Lower leg skin (tissue), 3 donors: ENCODE data around the gene CELF2.

Experiments
- POLR2A ChIP-seq, 2 donors: fragments of 450-650 bp; IDR thresholded peaks; one replicate each; pipeline ENCODE4 v1.6.1; 2016 to 2017; ENCODE audit warnings: antibody characterized with exemption in 2 of 2, mild to moderate bottlenecking in 1 of 2, moderate library complexity in 1 of 2
- TF ChIP-seq, protein P1 (sequence below), 3 donors: fragments of 450-650 bp; IDR thresholded peaks; one replicate each; pipeline ENCODE4 v1.5.1; 2016; ENCODE audit warnings: antibody characterized with exemption in 3 of 3, mild to moderate bottlenecking in 3 of 3, moderate library complexity in 2 of 3

GRCh38 chr10:11111490-11111889 lies 93.8 kb downstream of the CELF2 start:
- TF ChIP-seq, protein P1, sequence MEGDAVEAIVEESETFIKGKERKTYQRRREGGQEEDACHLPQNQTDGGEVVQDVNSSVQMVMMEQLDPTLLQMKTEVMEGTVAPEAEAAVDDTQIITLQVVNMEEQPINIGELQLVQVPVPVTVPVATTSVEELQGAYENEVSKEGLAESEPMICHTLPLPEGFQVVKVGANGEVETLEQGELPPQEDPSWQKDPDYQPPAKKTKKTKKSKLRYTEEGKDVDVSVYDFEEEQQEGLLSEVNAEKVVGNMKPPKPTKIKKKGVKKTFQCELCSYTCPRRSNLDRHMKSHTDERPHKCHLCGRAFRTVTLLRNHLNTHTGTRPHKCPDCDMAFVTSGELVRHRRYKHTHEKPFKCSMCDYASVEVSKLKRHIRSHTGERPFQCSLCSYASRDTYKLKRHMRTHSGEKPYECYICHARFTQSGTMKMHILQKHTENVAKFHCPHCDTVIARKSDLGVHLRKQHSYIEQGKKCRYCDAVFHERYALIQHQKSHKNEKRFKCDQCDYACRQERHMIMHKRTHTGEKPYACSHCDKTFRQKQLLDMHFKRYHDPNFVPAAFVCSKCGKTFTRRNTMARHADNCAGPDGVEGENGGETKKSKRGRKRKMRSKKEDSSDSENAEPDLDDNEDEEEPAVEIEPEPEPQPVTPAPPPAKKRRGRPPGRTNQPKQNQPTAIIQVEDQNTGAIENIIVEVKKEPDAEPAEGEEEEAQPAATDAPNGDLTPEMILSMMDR (IDR thresholded peaks at IDR 0.05): no peak
- no peak for TF ChIP-seq POLR2A (IDR thresholded peaks at IDR 0.05)
